Parathyroid adenoma (tissue), 2 donors: Measurements from ENCODE around the gene SNX8.

Experiments used
- H2AFZ ChIP-seq: fragments of 300-600 bp; sonication (generic); one replicate; pipeline ENCODE4 v1.7.0; 2017; ENCODE audit warnings: antibody characterized with exemption, mild to moderate bottlenecking
- H3K27ac ChIP-seq: fragments of 300-600 bp; sonication (generic); one replicate; pipeline ENCODE4 v1.7.0; 2017
- H3K27me3 ChIP-seq: fragments of 300-600 bp; sonication (generic); one replicate; pipeline ENCODE4 v1.7.0; 2017; ENCODE audit warnings: low read length; ENCODE audit not compliant: control insufficient read depth, insufficient read depth
- H3K36me3 ChIP-seq: fragments of 300-600 bp; sonication (generic); one replicate; pipeline ENCODE4 v1.7.0; 2017; ENCODE audit warnings: low read length; ENCODE audit not compliant: control insufficient read depth, insufficient read depth
- H3K4me1 ChIP-seq: fragments of 300-600 bp; sonication (generic); one replicate; pipeline ENCODE4 v1.7.0; 2017; ENCODE audit warnings: control low read depth
- H3K4me2 ChIP-seq: fragments of 300-600 bp; sonication (generic); one replicate; pipeline ENCODE4 v1.7.0; 2017; ENCODE audit warnings: low read length
- H3K4me3 ChIP-seq: fragments of 300-600 bp; sonication (generic); one replicate; pipeline ENCODE4 v1.7.0; 2017; ENCODE audit warnings: low read depth, low read length
- H3K79me2 ChIP-seq: fragments of 300-600 bp; sonication (generic); one replicate; pipeline ENCODE4 v1.7.0; 2017; ENCODE audit warnings: control low read depth
- H3K9ac ChIP-seq: fragments of 300-600 bp; sonication (generic); one replicate; pipeline ENCODE4 v1.7.0; 2017; ENCODE audit warnings: mild to moderate bottlenecking
- H3K9me3 ChIP-seq: fragments of 300-600 bp; sonication (generic); one replicate; pipeline ENCODE4 v1.7.0; 2017; ENCODE audit warnings: low read length; ENCODE audit not compliant: control insufficient read depth
- CTCF ChIP-seq: fragments of 300-600 bp; sonication (generic); IDR thresholded peaks from one replicate; pipeline ENCODE4 v1.7.0; 2017; ENCODE audit warnings: antibody characterized with exemption, mild to moderate bottlenecking
- donor health status: primary hyperparathyroidism.

The SNX8 gene

DNA sequence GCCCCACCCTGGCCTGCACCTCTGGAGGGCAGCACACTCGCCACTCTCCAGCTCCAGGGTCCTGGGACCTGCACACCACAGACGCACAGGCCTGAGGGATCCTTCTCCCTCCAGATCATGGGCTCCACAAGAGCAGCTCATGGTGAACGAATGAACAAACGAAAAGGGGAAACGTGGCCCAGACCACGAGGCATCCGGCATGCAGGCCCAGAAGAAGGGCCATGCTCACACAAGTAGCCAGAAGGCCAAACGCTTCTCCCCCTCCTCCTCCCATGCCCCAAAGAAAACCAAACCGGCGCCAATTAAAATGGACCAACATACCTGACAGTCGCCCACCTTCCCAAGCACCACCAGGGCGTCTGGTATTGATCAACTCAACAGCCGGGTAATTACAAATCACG lies 111.9 kb downstream of the SNX8 start:
- TF ChIP-seq CTCF: no peak
- Histone ChIP-seq H3K27me3 (no peaks in the 10 kb centered on the region), H3K27ac (no peak overlapping the region), H2AFZ (no peak overlapping the region), H3K9me3 (no peaks in the 10 kb centered on the region), H3K36me3 (no peaks in the 10 kb centered on the region), H3K4me1 (no peaks in the 10 kb centered on the region), H3K4me3 (no peak overlapping the region), H3K9ac (no peak overlapping the region), H3K79me2 (peaks cover 2% of the 10 kb centered on the region), H3K4me2 (no peak overlapping the region)
